ENCODE measurements around the gene ASB10.

The ASB10 gene

DNA sequence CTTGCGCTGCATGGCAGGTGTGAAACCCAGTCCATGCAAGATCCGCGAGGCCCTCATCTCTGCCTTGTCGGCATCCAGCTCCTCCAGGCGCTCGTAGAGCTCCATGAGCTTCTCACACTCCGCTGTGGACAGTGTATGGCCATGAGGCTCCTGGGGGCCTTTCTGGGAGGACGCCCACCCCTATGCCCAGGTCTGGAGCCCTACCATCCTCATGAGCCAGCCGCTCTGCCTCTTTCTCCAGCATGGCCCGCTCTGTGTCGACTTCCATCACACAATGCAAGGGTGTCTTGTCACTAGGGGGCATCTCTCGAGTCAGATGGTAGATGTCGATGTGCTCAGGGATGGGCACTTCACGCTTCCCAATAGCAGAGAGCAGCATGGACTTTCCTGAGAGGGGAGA is 36.7 kb upstream of the ASB10 start:
- no peaks in the 10 kb centered on the region for H3K27me3 ChIP-seq (ENCODE audit: insufficient read depth, low read length)
- no peak overlapping the region for H2AFZ ChIP-seq (ENCODE audit: insufficient read depth, low read length, poor library complexity)
- H3K23ac ChIP-seq (ENCODE audit: low read length): no peak overlapping the region
- no peaks in the 10 kb centered on the region for H3K9me3 ChIP-seq (ENCODE audit: insufficient read depth, low read depth, low read length)
- no peak overlapping the region for H4K91ac ChIP-seq (ENCODE audit: low read depth, low read length)
- H2BK12ac ChIP-seq (ENCODE audit: low read length): no peak overlapping the region
- no peak overlapping the region for H3K18ac ChIP-seq (ENCODE audit: low read length)
- no peak overlapping the region for H3K4me2 ChIP-seq (ENCODE audit: low read length)
- no peak for DNase-seq
- H3K14ac ChIP-seq (ENCODE audit: low read length): no peak overlapping the region
- H3K9ac ChIP-seq (ENCODE audit: low read length): no peak overlapping the region
- peaks cover 7% of the 10 kb centered on the region for H3K79me2 ChIP-seq (ENCODE audit: control insufficient read depth, insufficient read depth, low read length, poor library complexity)
- H3K4me3 ChIP-seq (ENCODE audit: low read depth, low read length): no peak overlapping the region
- H3K4ac ChIP-seq (ENCODE audit: low read depth, low read length): no peak overlapping the region
- no CpG with 5 or more reads among the region's 14 CpGs for WGBS (ENCODE audit: extremely low coverage, insufficient coverage, insufficient read length)
- H3K79me1 ChIP-seq (ENCODE audit: low read length): peaks cover 5% of the 10 kb centered on the region
- peaks cover 26 to 44% of the 10 kb centered on the region in 2 experiments for H3K36me3 ChIP-seq (ENCODE audit: control insufficient read depth in 1 of 2, insufficient read depth in 2 of 2, low read length in 2 of 2)
- no peak overlapping the region for H2BK5ac ChIP-seq (ENCODE audit: low read depth, low read length, poor library complexity)
- no peak overlapping the region for H3K27ac ChIP-seq (ENCODE audit: low read depth, low read length)
- no peak overlapping the region for H2BK120ac ChIP-seq (ENCODE audit: insufficient read depth, low read length, poor library complexity)
- H2AK5ac ChIP-seq (ENCODE audit: low read length): no peak overlapping the region
- H4K8ac ChIP-seq (ENCODE audit: low read depth, low read length): no peak overlapping the region
- H3K4me1 ChIP-seq (ENCODE audit: control insufficient read depth in 1 of 2, insufficient read depth in 2 of 2, low read length in 2 of 2): peaks cover 6 to 8% of the 10 kb centered on the region in 2 experiments
- H4K12ac ChIP-seq (ENCODE audit: low read depth, low read length): no peak overlapping the region

- Histone ChIP-seq H3K27me3 (ENCODE audit: insufficient read depth, low read length) (no peaks in the 10 kb centered on the region), H3K23ac (ENCODE audit: low read length) (no peak overlapping the region), H4K91ac (ENCODE audit: low read depth, low read length) (no peak overlapping the region), H2BK12ac (ENCODE audit: low read length) (no peak overlapping the region), H2BK120ac (ENCODE audit: insufficient read depth, low read length, poor library complexity) (no peak overlapping the region), H4K12ac (ENCODE audit: low read depth, low read length) (no peak overlapping the region), H3K4me3 (ENCODE audit: low read depth, low read length) (no peak overlapping the region), H3K9ac (ENCODE audit: low read length) (no peak overlapping the region), H3K79me2 (ENCODE audit: control insufficient read depth, insufficient read depth, low read length, poor library complexity) (no peaks in the 10 kb centered on the region), H3K4me1 (ENCODE audit: control insufficient read depth in 1 of 2, insufficient read depth in 2 of 2, low read length in 2 of 2) (peaks cover 2% of the 10 kb centered on the region in 2 experiments), H3K14ac (ENCODE audit: low read length) (no peak overlapping the region), H3K4ac (ENCODE audit: low read depth, low read length) (no peak overlapping the region), H4K8ac (ENCODE audit: low read depth, low read length) (no peak overlapping the region), H3K27ac (ENCODE audit: low read depth, low read length) (no peak overlapping the region), H3K4me2 (ENCODE audit: low read length) (no peak overlapping the region), H3K79me1 (ENCODE audit: low read length) (no peaks in the 10 kb centered on the region), H3K36me3 (ENCODE audit: control insufficient read depth in 1 of 2, insufficient read depth in 2 of 2, low read length in 2 of 2) (peaks cover 51 to 72% of the 10 kb centered on the region in 2 experiments), H3K18ac (ENCODE audit: low read length) (no peak overlapping the region), H2AK5ac (ENCODE audit: low read length) (no peak overlapping the region), H2BK5ac (ENCODE audit: low read depth, low read length, poor library complexity) (no peak overlapping the region), H3K9me3 (ENCODE audit: insufficient read depth, low read depth, low read length) (no peaks in the 10 kb centered on the region), H2AFZ (ENCODE audit: insufficient read depth, low read length, poor library complexity) (no peak overlapping the region)
- DNase-seq: no peak
- no CpG with 5 or more reads among the region's 9 CpGs for WGBS (ENCODE audit: extremely low coverage, insufficient coverage, insufficient read length)
Observed at GRCh38 chr7:151218170-151218569, 31.1 kb upstream of the ASB10 start.

GRCh38 chr7:151215396-151215795 is 28.3 kb upstream of the ASB10 start:
- Histone ChIP-seq H3K4ac (ENCODE audit: low read depth, low read length) (no peak overlapping the region), H4K91ac (ENCODE audit: low read depth, low read length) (no peak overlapping the region), H3K4me2 (ENCODE audit: low read length) (no peak overlapping the region), H3K9ac (ENCODE audit: low read length) (no peak overlapping the region), H3K27ac (ENCODE audit: low read depth, low read length) (no peak overlapping the region), H3K23ac (ENCODE audit: low read length) (no peak overlapping the region), H3K79me2 (ENCODE audit: control insufficient read depth, insufficient read depth, low read length, poor library complexity) (no peaks in the 10 kb centered on the region), H2AK5ac (ENCODE audit: low read length) (no peak overlapping the region), H3K79me1 (ENCODE audit: low read length) (no peaks in the 10 kb centered on the region), H3K4me1 (ENCODE audit: control insufficient read depth in 1 of 2, insufficient read depth in 2 of 2, low read length in 2 of 2) (peaks cover 6 to 7% of the 10 kb centered on the region in 2 experiments), H3K18ac (ENCODE audit: low read length) (no peak overlapping the region), H3K4me3 (ENCODE audit: low read depth, low read length) (no peak overlapping the region), H4K8ac (ENCODE audit: low read depth, low read length) (no peak overlapping the region), H3K36me3 (ENCODE audit: control insufficient read depth in 1 of 2, insufficient read depth in 2 of 2, low read length in 2 of 2) (peaks cover 44 to 57% of the 10 kb centered on the region in 2 experiments), H2BK120ac (ENCODE audit: insufficient read depth, low read length, poor library complexity) (no peak overlapping the region), H3K14ac (ENCODE audit: low read length) (no peak overlapping the region), H2BK12ac (ENCODE audit: low read length) (no peak overlapping the region), H3K9me3 (ENCODE audit: insufficient read depth, low read depth, low read length) (no peaks in the 10 kb centered on the region), H3K27me3 (ENCODE audit: insufficient read depth, low read length) (no peaks in the 10 kb centered on the region), H4K12ac (ENCODE audit: low read depth, low read length) (no peak overlapping the region), H2BK5ac (ENCODE audit: low read depth, low read length, poor library complexity) (no peak overlapping the region), H2AFZ (ENCODE audit: insufficient read depth, low read length, poor library complexity) (no peak overlapping the region)
- DNase-seq: no peak
- no CpG with 5 or more reads among the region's 5 CpGs for WGBS (ENCODE audit: extremely low coverage, insufficient coverage, insufficient read length)

DNA sequence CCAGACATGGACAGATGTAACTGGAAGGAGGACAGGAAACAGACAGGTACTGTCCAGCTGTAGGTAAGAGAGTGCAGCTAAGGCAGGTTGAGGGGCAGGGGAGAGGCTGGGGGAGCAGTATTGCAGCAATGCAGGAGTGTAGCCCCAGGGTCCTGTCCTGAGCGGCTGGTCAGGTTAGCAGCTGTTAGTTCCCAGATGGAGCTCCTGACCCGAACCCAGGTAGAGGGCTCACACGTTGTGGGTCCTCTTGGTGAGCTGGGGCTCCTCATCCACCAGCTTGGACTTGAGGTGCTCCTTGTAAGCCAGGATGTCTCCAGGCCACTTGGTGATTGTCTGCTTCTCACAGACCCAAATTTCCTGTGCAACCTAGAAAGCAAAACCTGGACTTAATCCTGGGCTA is 26.8 kb upstream of the ASB10 start:
- no peak overlapping the region for H3K9ac ChIP-seq (ENCODE audit: low read length)
- no peak overlapping the region for H4K12ac ChIP-seq (ENCODE audit: low read depth, low read length)
- H3K27me3 ChIP-seq (ENCODE audit: insufficient read depth, low read length): no peaks in the 10 kb centered on the region
- H3K9me3 ChIP-seq (ENCODE audit: insufficient read depth, low read depth, low read length): no peaks in the 10 kb centered on the region
- no peak overlapping the region for H2BK120ac ChIP-seq (ENCODE audit: insufficient read depth, low read length, poor library complexity)
- H3K27ac ChIP-seq (ENCODE audit: low read depth, low read length): no peak overlapping the region
- WGBS (ENCODE audit: extremely low coverage, insufficient coverage, insufficient read length): no CpG with 5 or more reads among the region's 3 CpGs
- no peak for DNase-seq
- H3K79me1 ChIP-seq (ENCODE audit: low read length): no peaks in the 10 kb centered on the region
- no peak overlapping the region for H3K14ac ChIP-seq (ENCODE audit: low read length)
- no peak overlapping the region for H2AK5ac ChIP-seq (ENCODE audit: low read length)
- H4K91ac ChIP-seq (ENCODE audit: low read depth, low read length): no peak overlapping the region
- H3K36me3 ChIP-seq (ENCODE audit: control insufficient read depth in 1 of 2, insufficient read depth in 2 of 2, low read length in 2 of 2): peaks cover 36 to 48% of the 10 kb centered on the region in 2 experiments
- H3K4ac ChIP-seq (ENCODE audit: low read depth, low read length): no peak overlapping the region
- H2BK5ac ChIP-seq (ENCODE audit: low read depth, low read length, poor library complexity): no peak overlapping the region
- H2AFZ ChIP-seq (ENCODE audit: insufficient read depth, low read length, poor library complexity): no peak overlapping the region
- H4K8ac ChIP-seq (ENCODE audit: low read depth, low read length): no peak overlapping the region
- H3K18ac ChIP-seq (ENCODE audit: low read length): no peak overlapping the region
- H3K4me3 ChIP-seq (ENCODE audit: low read depth, low read length): no peak overlapping the region
- H2BK12ac ChIP-seq (ENCODE audit: low read length): no peak overlapping the region
- H3K23ac ChIP-seq (ENCODE audit: low read length): no peak overlapping the region
- H3K4me2 ChIP-seq (ENCODE audit: low read length): no peak overlapping the region
- H3K4me1 ChIP-seq (ENCODE audit: control insufficient read depth in 1 of 2, insufficient read depth in 2 of 2, low read length in 2 of 2): peaks cover 6 to 7% of the 10 kb centered on the region in 2 experiments
- H3K79me2 ChIP-seq (ENCODE audit: control insufficient read depth, insufficient read depth, low read length, poor library complexity): no peaks in the 10 kb centered on the region
